Smooth muscle cell of the brain vasculature (primary cell): ENCODE measurements around the gene PHF2.

Source experiments
- DNase-seq: peaks from one replicate; pipeline ENCODE4 v3.0.0-alpha.2; 2012; ENCODE audit warnings: low read depth, low spot score

Gene PHF2

DNA sequence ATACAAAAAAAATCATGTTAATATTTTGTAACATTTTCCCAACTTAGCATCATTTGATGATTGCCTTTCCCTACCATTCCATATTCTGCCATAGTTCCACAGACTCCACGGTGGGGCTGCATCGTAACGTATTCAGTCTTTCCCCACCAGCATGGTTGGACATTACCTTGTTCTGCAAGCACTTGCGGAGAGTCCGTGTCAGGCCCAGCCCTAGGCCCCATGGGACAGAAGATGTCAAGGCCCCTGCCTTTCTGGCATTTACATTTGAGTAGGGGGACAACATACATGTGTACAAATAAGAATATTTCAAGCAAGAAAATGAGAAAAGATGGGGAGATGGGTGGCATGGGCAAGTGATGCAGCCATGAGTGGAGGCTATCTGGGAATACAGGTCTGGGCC, 8.2 kb upstream of the PHF2 start:
- DNase-seq: no peak

DNA sequence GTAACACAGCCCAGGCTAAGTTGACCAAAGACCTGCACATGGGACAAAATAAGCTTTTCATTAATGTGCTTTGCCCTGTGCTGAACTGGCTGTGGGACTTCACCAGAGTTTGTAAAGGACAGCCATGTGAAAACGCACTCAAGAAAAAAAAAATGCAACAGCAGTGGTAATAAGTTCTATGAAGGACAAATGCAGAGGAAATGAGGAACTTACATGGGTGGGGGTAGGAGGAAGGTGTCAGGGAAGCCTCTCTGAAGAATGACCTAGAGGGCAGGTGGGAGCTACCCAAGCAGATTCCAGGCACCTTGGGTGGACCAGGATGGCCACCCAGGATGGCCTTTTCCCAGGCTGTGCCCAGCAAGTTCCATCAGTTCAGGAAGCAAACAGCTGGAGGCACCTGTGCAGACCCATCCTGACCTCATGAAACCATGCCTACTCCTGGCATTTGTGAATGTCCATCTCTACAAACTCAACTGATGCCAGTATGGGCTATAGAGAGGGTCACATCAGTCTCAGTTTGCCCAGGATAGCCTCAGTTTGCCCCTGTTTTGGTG, 6.7 kb upstream of the PHF2 start:
- no peak for DNase-seq

DNA sequence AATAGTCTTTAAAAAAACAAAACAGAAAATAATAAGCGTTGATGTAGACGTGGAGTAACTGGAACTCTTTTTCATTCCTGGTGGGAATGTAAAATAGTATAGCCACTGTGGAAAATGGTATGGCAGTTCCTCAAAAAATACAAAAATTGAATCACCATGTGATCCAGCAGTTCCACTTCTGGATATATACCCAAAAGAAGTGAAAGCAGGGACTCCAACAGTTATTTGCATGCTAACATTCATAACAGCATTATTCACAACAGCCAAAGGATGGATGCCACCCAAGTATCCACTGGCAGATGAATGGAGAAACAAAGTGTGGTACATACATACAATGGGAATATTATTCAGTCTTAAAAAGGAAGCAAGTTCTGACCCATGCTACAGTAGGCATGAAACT, 4.2 kb upstream of the PHF2 start:
- DNase-seq: no peak

DNA sequence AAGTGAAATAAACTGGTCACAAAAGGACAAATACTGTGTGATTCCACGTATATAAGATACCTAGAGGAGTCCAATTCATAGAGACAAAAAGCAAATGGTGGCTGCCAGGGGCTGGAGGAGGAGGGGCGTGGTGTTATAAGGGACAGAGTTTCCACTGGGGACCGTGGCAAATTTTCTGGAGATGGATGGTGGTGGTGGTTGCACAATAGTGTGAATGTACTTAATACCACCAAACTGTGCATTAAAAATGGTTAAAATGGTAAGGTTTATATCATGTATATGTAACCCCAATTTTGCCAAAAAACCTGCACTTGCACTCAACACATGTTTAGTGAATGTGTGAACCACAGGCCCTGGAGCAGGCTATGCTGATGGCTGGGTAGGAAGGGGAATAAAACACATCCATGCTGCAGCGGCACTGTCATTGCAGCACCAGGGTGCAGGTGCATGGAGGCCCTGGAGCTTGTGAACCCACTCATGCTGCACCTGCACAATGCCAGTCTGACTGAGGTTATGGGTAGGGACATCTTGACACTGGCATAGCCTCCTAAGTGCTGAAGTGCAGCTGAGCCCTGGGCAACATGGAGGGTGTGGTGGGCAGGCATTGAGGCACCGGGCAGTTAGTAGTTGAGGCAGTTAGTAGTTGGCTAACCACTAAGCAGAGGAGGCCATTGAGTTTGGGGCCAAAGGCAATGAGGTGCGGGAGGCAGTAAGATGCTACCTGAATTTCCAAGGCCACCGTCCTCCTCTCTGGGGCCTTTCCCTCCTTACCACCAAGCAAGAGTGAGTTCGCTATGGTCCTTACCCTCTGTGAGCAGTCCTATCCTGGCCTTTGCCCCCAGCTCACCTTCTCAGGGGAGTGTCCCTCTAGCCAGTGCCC, 3.5 kb upstream of the PHF2 start:
- no peak for DNase-seq

- DNase-seq: no peak
Measured at GRCh38 chr9:93573516-93573828, 2.9 kb upstream of the PHF2 start.

DNA sequence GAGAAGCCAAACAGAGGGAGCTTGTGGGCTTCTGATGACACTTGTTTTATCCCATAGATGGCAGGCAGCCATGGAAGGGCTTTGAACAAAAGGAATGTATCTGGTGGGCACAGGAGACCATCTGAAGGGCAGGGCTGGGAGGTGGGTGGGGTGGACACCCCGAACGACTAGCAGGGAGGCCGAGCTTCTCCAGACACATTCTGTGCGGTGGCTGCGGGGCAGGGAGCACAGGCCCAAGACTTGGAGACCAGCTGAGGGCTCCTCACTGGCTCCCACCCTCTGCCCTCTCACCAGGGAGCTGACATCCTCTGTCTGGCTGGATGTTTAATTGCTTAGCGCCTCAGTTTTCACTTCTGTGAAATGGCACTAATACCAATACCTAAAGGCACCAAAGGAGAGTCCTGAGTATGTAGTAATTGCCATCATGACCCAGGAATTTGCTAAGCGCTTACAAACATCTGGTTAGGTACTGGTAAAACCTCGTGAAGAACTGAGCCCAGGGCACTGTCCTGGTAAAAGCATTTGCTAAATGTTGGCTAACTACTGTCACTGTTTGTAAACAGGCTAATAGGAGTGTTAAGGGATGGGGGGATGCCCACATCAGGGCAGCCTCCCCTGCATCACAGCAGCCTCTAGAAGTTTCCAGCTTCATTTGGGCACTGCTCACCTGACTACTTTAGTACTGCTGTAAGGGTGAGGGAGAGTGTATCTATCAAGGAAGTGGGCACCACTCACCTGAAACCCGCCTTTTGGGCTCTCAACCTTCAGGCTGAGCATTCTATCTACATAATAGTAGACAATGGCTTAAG, 2.1 kb upstream of the PHF2 start:
- DNase-seq: no peak

- no peak for DNase-seq
Measured at GRCh38 chr9:93574900-93575795, 1.2 kb upstream of the PHF2 start.

DNA sequence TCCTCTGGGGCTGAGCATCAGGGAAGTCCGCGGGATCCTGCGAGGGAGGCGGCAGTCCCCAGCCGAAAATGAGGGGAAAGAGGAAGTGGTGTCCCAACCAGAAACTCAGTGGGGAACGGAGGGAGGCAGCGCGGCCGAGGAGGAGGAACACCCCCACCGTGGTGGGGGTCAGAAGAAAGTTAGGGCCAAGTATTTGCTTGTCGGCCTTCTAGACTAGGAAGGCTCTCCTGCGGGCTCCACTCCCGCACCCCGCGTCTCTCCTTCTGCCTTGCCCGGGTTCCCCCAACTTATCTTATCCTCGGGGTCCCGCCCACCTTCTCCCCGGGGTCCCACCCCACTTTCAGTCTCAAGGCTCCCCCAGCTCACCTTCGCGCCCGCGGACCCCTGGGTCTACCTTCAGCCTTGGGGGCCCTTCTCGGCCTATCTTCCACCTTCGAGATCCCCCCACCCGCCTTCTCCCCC, 557 bp upstream of the PHF2 start:
- DNase-seq: no peak

DNA sequence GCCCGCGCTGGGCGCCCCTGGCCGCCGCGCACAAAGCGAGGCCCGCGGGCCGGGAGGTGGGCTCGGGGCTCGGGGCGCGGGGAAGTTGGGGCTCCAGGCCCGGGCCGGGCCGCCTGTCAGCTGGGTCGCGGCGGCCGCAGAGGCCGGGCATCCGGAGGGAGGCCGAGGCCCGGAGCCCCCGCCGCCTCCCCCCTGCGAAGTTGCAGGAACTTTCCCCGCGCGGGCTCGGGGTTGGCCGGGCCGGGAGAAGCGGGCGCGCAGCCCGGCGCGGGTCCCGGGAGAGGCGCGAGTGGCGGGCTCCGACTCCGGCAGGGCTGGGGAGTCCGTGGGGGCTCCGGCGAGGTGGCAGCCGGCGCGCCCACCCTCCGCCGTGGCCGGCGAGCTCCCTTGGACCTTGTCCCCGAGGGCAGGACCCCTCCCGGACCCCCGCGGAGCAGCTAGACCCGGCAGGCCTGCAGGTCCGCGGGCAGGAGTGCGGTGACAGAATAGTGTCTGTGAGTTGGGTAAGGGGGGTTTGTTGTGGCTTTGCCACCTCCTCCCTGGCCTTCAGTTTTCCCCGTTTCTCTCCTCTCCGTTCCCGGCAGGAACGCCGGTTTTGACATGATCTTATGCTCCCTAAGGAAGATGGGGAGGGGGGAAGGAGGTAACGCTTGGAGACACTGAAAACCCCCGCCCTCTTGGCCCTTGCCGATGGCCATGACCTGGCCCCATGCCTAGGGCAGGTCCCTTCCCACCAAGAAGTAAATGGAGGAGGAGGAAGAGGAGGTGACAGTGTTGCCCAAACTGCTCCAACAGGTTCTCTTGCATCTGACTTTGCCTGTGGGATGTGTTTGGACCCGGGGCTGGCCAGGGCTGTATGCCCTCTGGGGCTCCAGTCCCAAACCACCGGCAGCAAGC, 942 bp downstream of the PHF2 start:
- DNase-seq: no peak

- no peak for DNase-seq
Measured at GRCh38 chr9:93577975-93578682, 1.7 kb downstream of the PHF2 start.

DNA sequence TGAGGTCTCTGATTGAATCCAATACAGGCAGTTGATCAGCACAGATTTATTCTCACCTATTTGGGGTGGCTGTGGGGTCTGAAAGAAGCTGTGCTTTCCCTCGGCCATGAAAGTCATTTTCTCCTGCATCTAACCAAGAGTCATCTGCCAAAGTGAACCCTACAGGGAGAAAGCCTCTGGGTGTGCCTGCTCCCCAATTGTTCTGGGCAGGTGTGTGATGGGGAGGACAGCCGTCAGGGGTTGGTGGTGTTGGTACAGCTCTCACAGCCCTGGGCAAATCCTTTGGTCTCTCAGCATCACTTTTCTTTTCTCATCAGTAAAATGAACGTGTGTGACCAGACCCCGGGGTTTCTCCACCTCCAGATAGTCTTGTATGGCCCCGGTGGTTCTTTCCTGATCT, 2.5 kb downstream of the PHF2 start:
- DNase-seq: no peak

DNA sequence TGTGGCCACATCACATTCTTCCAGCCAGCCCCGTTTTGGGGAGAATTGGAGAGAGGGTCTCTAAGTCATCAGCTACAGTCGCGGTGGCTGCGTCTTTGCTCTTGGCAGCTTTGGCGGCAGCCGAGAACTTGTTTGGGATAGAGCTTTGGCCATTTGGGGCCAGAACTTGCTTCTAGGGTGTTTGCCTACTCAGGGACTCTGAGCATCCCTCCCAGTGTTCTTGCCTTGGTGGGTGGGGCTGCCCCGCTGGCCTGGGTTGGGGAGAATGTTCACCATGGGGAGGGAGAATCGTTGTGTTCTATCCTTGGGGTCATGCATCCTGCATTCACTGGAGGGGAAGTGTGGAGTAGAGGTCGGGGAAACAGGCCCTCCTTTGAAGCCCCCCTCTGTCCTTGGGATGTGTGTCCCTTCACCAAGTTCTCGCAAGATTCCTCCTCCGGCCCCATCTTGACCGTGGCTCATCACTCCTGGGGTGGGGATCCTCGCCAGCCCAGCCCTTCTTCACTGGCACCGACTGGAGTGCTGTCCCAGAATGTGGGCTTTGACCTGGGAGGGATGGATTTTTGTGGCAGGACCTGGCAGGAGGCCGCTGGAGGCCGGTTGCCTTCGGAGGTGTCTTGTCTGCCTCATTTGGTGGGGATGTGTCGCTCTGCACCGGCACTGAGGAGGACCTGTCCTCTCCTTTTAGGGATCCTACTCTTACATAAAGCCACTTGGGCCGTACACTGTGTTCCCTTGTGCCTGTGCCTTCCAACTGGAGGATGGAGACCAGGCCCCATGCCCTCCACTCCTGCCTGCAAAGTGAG, 3.5 kb downstream of the PHF2 start:
- DNase-seq: no peak

DNA sequence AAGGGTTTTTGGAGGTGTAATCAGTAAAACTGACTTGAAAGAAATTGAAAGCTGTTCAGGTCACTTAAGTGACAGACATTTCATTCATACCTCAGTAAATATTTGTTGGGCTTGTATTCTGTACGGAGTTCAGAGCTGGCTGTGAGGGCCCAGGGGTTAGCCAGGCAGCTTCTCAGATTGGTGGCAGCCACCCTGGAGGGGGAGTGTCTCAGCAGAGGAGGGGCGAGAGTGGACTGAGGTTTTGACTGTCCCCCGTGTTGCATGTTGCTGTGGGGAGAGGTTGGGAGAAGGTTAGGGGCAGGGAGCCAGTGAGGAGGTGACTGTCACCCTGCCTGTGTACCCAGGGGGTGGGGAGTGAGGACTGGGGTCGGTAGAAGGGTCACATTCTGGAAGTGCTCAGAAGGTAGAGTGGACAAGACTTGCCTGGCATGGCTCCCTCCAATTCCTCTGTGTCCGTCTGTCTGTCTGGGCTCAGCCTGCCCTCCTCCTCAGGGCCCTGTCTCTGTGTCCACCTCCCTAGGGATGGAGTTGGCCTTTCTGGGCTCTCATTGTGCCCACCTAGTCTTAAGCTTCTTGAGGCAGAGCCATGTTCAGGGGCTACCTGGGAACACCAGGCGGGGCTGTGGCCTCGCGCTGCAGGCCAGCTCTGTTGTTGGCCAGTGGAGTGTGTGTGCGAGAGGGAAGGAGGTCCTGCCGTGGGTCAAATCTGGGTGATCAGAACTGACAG, 4.4 kb downstream of the PHF2 start:
- DNase-seq: no peak

DNA sequence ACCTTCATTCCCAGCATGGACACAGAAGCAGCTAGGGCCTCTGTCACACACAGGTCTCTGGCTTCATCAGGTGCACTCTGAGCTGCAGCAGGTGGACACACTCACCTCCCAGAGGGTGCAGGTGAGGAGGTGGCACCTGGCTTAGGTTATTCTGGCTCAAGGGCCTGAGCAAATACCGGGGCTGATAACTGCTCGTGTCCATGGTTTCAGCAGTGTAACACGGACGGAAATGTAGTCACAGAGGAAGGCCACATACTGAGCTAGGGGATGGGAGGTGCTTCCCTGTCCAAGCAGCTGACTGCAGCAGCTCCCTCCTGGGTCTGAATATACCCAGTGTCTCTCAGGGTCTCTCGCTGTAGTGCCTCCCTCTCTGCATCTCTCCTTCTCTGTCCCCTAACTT, 5.7 kb downstream of the PHF2 start:
- DNase-seq: no peak

DNA sequence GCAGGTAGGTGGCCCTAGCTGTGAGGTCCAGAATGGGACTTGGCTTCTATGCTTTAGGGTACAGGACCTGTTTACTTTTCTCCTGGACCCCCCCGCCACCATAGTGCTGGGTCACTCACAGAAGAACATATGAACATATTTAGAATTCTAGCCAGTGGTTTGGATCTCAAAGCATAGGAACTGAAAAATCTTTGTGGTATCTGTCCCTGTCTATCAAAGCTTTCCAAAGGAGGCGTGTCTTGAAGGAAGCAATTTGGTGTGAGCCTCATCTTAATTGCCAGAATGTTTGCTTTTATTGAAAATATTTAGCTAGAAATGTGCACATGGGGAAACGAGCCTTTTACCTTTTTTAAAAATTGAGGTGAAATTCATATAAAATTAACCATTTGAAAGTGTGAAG, 6.2 kb downstream of the PHF2 start:
- DNase-seq: no peak

DNA sequence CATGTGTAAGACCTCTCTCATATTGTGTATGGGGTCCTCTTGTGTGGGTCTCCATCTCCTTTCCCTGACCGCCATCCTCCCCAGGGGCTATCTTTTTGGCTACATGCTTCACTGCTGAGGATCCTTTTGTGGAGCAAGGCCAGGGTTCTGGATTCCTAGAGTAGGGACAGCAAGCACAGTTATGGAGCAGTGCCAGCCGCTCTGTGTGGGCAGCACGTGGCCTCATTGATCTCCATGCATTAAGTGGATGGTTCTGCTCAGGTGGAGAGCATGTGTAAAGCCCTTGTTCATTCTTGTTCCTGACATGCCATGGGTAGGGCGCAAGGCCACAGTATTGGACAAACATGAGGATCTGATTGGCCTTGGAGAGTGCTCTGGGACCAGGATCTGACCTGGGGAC, 8.9 kb downstream of the PHF2 start:
- DNase-seq: no peak

- DNase-seq: no peak
Measured at GRCh38 chr9:93585695-93586094, 9.3 kb downstream of the PHF2 start.

GRCh38 chr9:93586290-93587057, 10.1 kb downstream of the PHF2 start:
- no peak for DNase-seq
